ENCODE results near the gene CX3CL1. TPM values are rescaled to one million over a fixed set of nuclear protein-coding genes. Genes with fewer than 3 reads are reported as not detected.
A peak's percentile ranks its signal among the peaks of the same experiment; 100 is the strongest.

CX3CL1 gene
- total RNA-seq, 1 donor from 2014 or later, result 47.9 TPM

GRCh38 chr16:57409870-57410587, 37.7 kb downstream of the CX3CL1 start:
- Mint-ChIP-seq H3K4me1 (ENCODE audit: low read depth) (peaks cover 6% of the 10 kb centered on the region), H3K27me3 (ENCODE audit: low read depth) (peaks cover 10% of the 10 kb centered on the region), H3K36me3 (ENCODE audit: low read depth) (no peaks in the 10 kb centered on the region), H3K4me3 (ENCODE audit: unreplicated experiment) (no peak overlapping the region), H3K9me3 (ENCODE audit: low read depth) (no peaks in the 10 kb centered on the region), H3K27ac (ENCODE audit: unreplicated experiment) (peak overlapping the region; percentile 3)
- no peak for TF ChIP-seq CTCF (IDR thresholded peaks at IDR 0.05)
- no peak for DNase-seq (ENCODE audit: low spot score)

GRCh38 chr16:57411362-57411976, 39.2 kb downstream of the CX3CL1 start:
- Mint-ChIP-seq H3K4me1 (ENCODE audit: low read depth) (peaks cover 6% of the 10 kb centered on the region), H3K4me3 (ENCODE audit: unreplicated experiment) (no peak overlapping the region), H3K27ac (ENCODE audit: unreplicated experiment) (no peak overlapping the region), H3K27me3 (ENCODE audit: low read depth) (peaks cover 2% of the 10 kb centered on the region), H3K9me3 (ENCODE audit: low read depth) (no peaks in the 10 kb centered on the region), H3K36me3 (ENCODE audit: low read depth) (no peaks in the 10 kb centered on the region)
- DNase-seq (ENCODE audit: low spot score), result no peak
- no peak for TF ChIP-seq CTCF (IDR thresholded peaks at IDR 0.05)

- Mint-ChIP-seq H3K4me3 (ENCODE audit: unreplicated experiment) (no peak overlapping the region), H3K4me1 (ENCODE audit: low read depth) (peaks cover 14% of the 10 kb centered on the region), H3K36me3 (ENCODE audit: low read depth) (no peaks in the 10 kb centered on the region), H3K27ac (ENCODE audit: unreplicated experiment) (no peak overlapping the region), H3K27me3 (ENCODE audit: low read depth) (peaks cover 2% of the 10 kb centered on the region), H3K9me3 (ENCODE audit: low read depth) (no peaks in the 10 kb centered on the region)
- TF ChIP-seq CTCF (IDR thresholded peaks at IDR 0.05), result no peak
- DNase-seq (ENCODE audit: low spot score), result no peak
Observed at GRCh38 chr16:57412584-57412983, 40.3 kb downstream of the CX3CL1 start.

GRCh38 chr16:57413301-57413730, 41.0 kb downstream of the CX3CL1 start:
- TF ChIP-seq CTCF (IDR thresholded peaks at IDR 0.05), result no peak

GRCh38 chr16:57413733-57414132, 41.4 kb downstream of the CX3CL1 start:
- peaks cover 22% of the 10 kb centered on the region for H3K4me1 Mint-ChIP-seq (ENCODE audit: low read depth)
- DNase-seq (ENCODE audit: low spot score), result no peak
- no peaks in the 10 kb centered on the region for H3K36me3 Mint-ChIP-seq (ENCODE audit: low read depth)
- H3K9me3 Mint-ChIP-seq (ENCODE audit: low read depth), result no peaks in the 10 kb centered on the region
- TF ChIP-seq CTCF (IDR thresholded peaks at IDR 0.05), result no peak
- H3K4me3 Mint-ChIP-seq (ENCODE audit: unreplicated experiment), result no peak overlapping the region
- H3K27me3 Mint-ChIP-seq (ENCODE audit: low read depth), result peaks cover 2% of the 10 kb centered on the region
- H3K27ac Mint-ChIP-seq (ENCODE audit: unreplicated experiment), result no peak overlapping the region

More at GRCh38 chr16:57413301-57413730, 41.0 kb downstream of the CX3CL1 start:
- no peak overlapping the region for H3K4me3 Mint-ChIP-seq (ENCODE audit: unreplicated experiment)
- no peak for DNase-seq (ENCODE audit: low spot score)
- H3K4me1 Mint-ChIP-seq (ENCODE audit: low read depth), result peaks cover 19% of the 10 kb centered on the region
- no peaks in the 10 kb centered on the region for H3K36me3 Mint-ChIP-seq (ENCODE audit: low read depth)
- H3K27me3 Mint-ChIP-seq (ENCODE audit: low read depth), result peaks cover 2% of the 10 kb centered on the region
- H3K27ac Mint-ChIP-seq (ENCODE audit: unreplicated experiment), result no peak overlapping the region
- no peaks in the 10 kb centered on the region for H3K9me3 Mint-ChIP-seq (ENCODE audit: low read depth)

Measured in chondrocyte (in vitro differentiated cells).